HG03064 (cell line): ENCODE data around the gene KIF18B.

Source experiments
- ATAC-seq: cut with Tn5 transposase; IDR thresholded peaks from one replicate; pipeline ENCODE4 v1.9.1; 2021; ENCODE audit warnings: low read depth; ENCODE audit not compliant: unreplicated experiment

KIF18B gene

GRCh38 chr17:44947461-44948314, at the start of gene KIF18B:
TSS of gene KIF18B (minus strand) at chr17:44947773. CDS start at chr17:44936344, 11,429 bp downstream.
- ATAC-seq = peak; percentile 85

GRCh38 chr17:44996304-44996703, 48.7 kb upstream of the KIF18B start:
- no peak for ATAC-seq

DNA sequence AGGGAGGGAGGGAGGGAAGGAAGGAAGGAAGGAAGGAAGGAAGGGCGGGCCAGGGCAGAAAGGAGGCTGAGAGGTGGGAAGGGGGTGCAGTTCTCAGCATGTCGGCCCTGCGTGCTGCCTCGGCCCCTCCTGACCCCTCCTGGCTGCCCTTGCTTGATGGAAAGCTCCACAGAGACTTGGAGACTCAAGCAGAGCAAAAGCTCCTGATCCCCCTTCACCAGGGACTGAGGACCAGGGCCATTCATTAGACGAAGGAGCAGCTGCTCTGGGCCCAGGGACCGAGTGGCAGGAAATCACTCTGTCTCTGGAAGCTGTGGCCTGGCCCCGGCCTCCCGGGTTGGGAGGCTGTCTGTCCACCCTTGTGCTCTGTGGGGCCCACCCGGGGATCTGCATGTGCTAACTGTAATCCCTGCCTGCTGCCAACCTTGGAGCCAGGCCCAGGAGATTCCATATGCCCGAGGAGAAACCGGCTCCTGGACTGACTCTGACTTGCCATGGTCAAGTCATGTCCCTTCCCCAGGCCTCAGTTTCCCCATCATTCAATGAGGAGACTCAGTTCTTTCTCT, 47.9 kb upstream of the KIF18B start:
- no peak for ATAC-seq

- no peak for ATAC-seq
Observed at GRCh38 chr17:44992242-44992939, 44.8 kb upstream of the KIF18B start.

DNA sequence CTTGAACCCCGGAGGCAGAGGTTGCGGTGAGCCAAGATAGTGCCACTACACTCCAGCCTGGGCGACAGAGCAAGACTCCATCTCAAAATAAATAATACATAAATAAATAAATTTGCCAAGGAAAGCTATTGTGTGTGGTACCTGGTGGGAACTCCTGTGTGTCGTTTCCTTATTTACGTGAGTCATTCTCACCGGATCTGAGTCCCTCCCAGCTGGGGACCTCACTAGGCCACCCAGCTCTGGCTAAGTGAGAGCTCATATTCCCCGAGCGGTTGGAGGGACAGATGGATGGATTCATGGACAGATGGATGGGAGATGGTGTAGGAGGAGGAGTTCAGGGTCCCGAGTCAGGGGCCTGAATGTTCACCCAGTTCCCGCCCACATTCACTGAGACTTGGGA, 43.4 kb upstream of the KIF18B start:
- no peak for ATAC-seq

DNA sequence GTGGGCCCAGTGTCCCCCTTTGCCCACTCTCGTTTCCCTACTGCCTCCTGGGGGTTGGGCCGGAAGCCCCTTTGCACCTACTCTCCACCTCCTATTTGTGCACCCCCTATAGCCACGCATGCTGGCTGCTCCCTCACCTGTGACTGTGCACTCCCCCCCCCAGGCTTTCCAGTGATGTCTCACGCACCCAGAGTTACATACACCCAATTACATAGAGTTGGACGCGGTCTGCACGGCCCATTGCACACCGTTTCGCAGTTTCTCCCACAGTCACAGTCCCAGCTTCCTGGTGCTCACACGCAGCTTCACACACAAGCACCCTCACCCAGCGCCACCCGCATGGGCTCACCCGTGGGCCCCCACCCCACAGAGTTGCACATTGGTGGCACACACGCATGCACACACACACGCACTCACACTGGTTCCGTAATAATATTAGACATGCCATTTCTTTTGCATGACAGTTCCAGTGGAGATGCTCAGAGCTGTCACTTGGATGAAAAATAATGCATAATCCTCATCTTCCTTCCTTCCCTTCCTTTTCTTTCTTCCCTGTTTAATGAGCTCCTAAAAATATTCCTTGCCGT, 42.1 kb upstream of the KIF18B start:
- ATAC-seq = no peak

GRCh38 chr17:44988044-44988942, 40.7 kb upstream of the KIF18B start:
- no peak for ATAC-seq

- ATAC-seq = no peak
Observed at GRCh38 chr17:44983563-44983962, 36.0 kb upstream of the KIF18B start.

GRCh38 chr17:44982113-44982702, 34.6 kb upstream of the KIF18B start:
- no peak for ATAC-seq

GRCh38 chr17:44981221-44981968, 33.8 kb upstream of the KIF18B start:
- ATAC-seq = no peak

DNA sequence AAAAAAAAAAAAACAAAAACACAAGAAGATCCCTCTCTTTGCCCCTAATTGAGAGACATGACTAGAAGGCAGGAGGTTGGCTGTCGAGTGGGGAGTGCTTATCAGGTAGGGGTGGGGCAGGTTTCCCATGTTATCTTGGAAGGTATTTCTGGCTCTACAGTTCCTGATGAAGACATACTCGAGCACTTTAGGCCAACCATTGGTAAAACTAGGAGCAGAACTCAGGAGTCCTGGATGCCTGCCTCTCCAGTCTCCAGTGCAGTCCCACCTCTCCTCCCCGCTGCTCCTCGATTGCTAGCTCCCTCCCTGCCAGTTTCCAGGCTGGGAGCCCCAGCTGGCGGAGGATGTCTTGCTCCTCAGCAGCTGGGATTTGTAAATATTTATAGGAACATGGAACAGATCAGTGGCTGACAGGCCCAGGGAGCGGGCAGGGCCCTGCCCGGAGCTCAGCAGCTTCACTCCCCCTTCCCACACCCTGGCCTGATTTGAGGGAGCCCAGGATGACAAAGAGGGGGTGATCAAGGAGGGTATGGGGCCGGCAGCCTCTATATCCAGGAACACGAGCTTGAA, 31.9 kb upstream of the KIF18B start:
- ATAC-seq = no peak

- no peak for ATAC-seq
Observed at GRCh38 chr17:44978807-44979206, 31.2 kb upstream of the KIF18B start.

- no peak for ATAC-seq
Observed at GRCh38 chr17:44977814-44978550, 30.4 kb upstream of the KIF18B start.

- ATAC-seq = no peak
Observed at GRCh38 chr17:44977065-44977464, 29.5 kb upstream of the KIF18B start.

DNA sequence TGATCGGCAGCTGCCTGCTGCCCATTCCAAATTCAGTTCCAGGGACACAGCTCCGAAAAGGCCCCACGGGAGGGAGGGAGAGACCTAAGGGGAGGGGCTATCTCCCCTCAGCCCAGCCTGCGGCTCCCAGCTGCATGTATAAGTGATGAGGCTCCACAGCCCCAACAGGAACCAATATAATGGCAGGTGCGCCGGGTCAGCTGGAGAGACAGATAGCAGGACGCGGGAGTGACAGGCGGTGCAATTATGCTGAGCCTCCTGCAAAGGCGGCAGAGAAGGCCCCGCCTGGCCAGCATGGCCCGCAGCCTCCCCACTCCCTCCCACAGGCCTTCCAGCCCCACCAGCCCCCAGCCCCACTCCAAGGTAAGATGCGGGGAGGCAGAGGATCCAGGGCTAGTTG, 28.6 kb upstream of the KIF18B start:
- ATAC-seq = no peak

GRCh38 chr17:44972953-44973352, 25.4 kb upstream of the KIF18B start:
- no peak for ATAC-seq

DNA sequence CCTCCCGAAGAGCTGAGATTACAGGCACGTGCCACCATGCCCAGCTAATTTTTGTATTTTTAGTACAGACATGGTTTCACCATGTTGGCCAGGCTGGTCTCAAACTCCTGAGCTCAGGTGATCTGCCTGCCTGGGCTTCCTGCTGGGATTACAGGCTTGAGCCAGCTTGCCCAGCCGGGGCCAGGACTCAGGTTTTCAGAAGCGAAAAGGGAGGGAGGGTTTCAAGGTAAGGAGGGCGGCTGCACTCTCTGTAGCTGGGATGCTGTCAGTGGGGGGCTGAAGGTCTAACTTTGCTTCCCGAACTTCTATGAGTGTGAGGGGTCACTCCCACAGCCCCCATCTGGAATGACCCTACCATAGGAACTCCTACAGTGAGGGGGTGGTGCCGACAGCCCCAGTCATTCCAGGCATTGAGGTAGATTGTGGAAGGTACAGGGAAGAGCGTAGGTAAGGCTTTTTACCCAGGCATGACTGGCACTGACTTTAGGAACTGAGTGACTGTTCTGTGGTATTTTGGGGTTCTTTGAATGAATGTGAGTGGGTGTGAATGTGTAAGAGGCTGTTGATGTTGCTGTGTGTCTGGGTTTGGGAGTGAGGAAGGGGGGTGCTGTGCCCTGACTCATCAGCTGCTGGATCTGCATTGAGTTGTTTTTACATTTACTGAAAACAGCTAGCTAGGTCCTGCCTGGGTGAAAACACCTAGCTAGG, 24.4 kb upstream of the KIF18B start:
- no peak for ATAC-seq
